ENCODE data around the gene SAMHD1. TPM values are rescaled to one million over a fixed set of nuclear protein-coding genes. Genes with fewer than 3 reads are reported as not detected.

The SAMHD1 gene
- total RNA-seq, result 27.1 and 39.5 TPM in 2 replicates

GRCh38 chr20:36951198-36951978 lies at the start of gene SAMHD1:
Gene SAMHD1, minus strand, starts transcription at chr20:36951708. Its CDS starts 65 bp downstream, at chr20:36951643.

GRCh38 chr20:36875702-36876472 lies 75.6 kb downstream of the SAMHD1 start, which contains the start of gene TLDC2:
Gene TLDC2, plus strand, starts transcription at chr20:36876138. Its CDS starts 37 bp downstream, at chr20:36876175.

Other genes starting within 250 kb of the SAMHD1 start
- gene NDRG3, start 205.6 kb downstream of the SAMHD1 start, total RNA-seq, result 15.1 and 25.9 TPM in 2 replicates
- 3.5 and 27.9 TPM in 2 replicates for gene DSN1, start 177.9 kb downstream of the SAMHD1 start, total RNA-seq
- gene TLDC2, start 75.6 kb downstream of the SAMHD1 start, total RNA-seq, result not detected in 2 replicates
- gene RBL1, start 144.3 kb upstream of the SAMHD1 start, total RNA-seq, result 4.6 and 21.6 TPM in 2 replicates
- gene RPN2, start 227.6 kb upstream of the SAMHD1 start, total RNA-seq, result 246 and 406 TPM in 2 replicates
- 1.7 and 7.9 TPM in 2 replicates for gene MROH8, start 227.8 kb upstream of the SAMHD1 start, total RNA-seq

All from placental pericyte (primary cell).